Ovary (tissue), 3 donors: ENCODE results near the gene PLXNB1.

Source experiments
- CTCF ChIP-seq, 3 donors: fragments of 450-650 bp in 2 of 3; fragments of 200-600 bp in 1 of 3; IDR thresholded peaks; one replicate each; pipeline versions ENCODE4 v1.5.1 to v1.8.0; 2016 to 2022; ENCODE audit warnings: antibody characterized with exemption in 3 of 3, mild to moderate bottlenecking in 1 of 3
- EP300 ChIP-seq: sonication (generic); formaldehyde crosslinking; IDR thresholded peaks from one replicate; pipeline ENCODE4 v1.6.1; 2017; ENCODE audit warnings: antibody characterized with exemption
- POLR2A ChIP-seq: fragments of 450-650 bp; IDR thresholded peaks from one replicate; pipeline ENCODE4 v1.6.1; 2017; ENCODE audit warnings: antibody characterized with exemption, mild to moderate bottlenecking, moderate library complexity
- donor health status: DM: no; HTN: no; CAD: no.

- no peak for TF ChIP-seq CTCF (IDR thresholded peaks at IDR 0.05)
- no peak for TF ChIP-seq POLR2A
- TF ChIP-seq EP300, result no peak
Observed at GRCh38 chr3:48411606-48412374, 18.1 kb downstream of the PLXNB1 start.
